WERI-Rb-1 (cell line): Measurements from ENCODE around the gene CD180.

Source experiments
- DNase-seq: peaks from one replicate; pipeline ENCODE4 v3.0.0-alpha.2; 2020
- H3K27ac ChIP-seq: fragments of 250-450 bp; sonication (Bioruptor Pico); 2 replicates; pipeline ENCODE4 v1.5.1; 2020; ENCODE audit warnings: mild to moderate bottlenecking, moderate library complexity
- H3K27me3 ChIP-seq: fragments of 250-450 bp; sonication (Bioruptor Pico); 2 replicates; pipeline ENCODE4 v1.5.1; 2021; ENCODE audit warnings: mild to moderate bottlenecking, low read depth, moderate library complexity; ENCODE audit not compliant: insufficient read depth, severe bottlenecking
- H3K36me3 ChIP-seq: fragments of 250-450 bp; sonication (Bioruptor Pico); 2 replicates; pipeline ENCODE4 v1.5.1; 2020; ENCODE audit warnings: mild to moderate bottlenecking, moderate library complexity
- H3K4me3 ChIP-seq: 2 replicates; pipeline ENCODE4 v1.5.1; 2011; ENCODE audit warnings: low read depth, mild to moderate bottlenecking, control low read depth, low read length
- H3K9me3 ChIP-seq: fragments of 250-450 bp; sonication (Bioruptor Pico); 2 replicates; pipeline ENCODE4 v1.5.1; 2021; ENCODE audit warnings: mild to moderate bottlenecking, moderate library complexity; ENCODE audit not compliant: severe bottlenecking
- TF ChIP-seq, protein P1 (sequence below): IDR thresholded peaks from 2 replicates; pipeline ENCODE4 v1.5.1; 2011; ENCODE audit warnings: low read depth, mild to moderate bottlenecking, control low read depth, inconsistent platforms, low read length

CD180 gene

DNA sequence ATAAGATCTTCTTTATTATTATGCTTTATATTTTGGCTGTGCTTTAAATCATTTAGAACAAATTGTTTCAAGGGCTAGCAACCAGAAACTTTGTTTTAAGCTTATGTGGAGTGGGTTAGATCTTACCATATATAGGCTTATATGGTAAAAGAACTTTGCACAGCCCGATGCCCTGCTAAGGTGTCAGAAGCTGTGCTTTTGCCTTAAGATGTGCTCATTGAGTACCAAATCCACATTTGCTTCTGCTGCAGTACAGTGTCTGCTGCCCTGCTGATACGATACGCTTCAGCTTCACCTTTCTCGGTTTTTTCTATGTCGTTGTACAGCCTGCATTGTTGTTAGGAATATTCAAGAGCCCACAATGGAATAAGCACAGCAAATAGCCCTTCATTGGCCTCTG lies 34.8 kb downstream of the CD180 start:
- H3K27ac ChIP-seq = no peak overlapping the region
- DNase-seq = no peak
- H3K36me3 ChIP-seq = no peaks in the 10 kb centered on the region
- H3K27me3 ChIP-seq = no peaks in the 10 kb centered on the region
- H3K4me3 ChIP-seq = no peak overlapping the region
- TF ChIP-seq, protein P1, sequence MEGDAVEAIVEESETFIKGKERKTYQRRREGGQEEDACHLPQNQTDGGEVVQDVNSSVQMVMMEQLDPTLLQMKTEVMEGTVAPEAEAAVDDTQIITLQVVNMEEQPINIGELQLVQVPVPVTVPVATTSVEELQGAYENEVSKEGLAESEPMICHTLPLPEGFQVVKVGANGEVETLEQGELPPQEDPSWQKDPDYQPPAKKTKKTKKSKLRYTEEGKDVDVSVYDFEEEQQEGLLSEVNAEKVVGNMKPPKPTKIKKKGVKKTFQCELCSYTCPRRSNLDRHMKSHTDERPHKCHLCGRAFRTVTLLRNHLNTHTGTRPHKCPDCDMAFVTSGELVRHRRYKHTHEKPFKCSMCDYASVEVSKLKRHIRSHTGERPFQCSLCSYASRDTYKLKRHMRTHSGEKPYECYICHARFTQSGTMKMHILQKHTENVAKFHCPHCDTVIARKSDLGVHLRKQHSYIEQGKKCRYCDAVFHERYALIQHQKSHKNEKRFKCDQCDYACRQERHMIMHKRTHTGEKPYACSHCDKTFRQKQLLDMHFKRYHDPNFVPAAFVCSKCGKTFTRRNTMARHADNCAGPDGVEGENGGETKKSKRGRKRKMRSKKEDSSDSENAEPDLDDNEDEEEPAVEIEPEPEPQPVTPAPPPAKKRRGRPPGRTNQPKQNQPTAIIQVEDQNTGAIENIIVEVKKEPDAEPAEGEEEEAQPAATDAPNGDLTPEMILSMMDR = no peak
- H3K9me3 ChIP-seq = no peaks in the 10 kb centered on the region

DNA sequence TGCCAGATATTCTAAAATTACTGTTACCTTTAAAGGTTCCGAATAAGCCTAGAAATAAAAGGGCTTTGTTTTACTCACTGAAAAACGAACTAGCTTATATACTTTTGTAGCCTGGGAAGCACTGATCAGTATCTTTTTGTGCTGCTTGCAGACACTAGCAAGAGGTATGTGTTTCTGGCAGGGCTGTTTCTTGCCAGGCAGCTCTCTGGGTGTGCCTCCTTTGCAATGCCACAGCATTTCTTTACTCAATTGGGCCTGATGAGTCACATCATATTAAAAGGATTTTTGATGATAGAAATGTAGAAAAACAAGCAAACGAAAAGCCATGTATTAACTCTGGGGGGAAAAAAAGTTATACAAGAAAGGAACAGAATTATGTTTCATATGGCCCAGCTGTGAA lies 35.6 kb downstream of the CD180 start:
- Histone ChIP-seq H3K27ac (no peak overlapping the region), H3K9me3 (no peaks in the 10 kb centered on the region), H3K36me3 (no peaks in the 10 kb centered on the region), H3K27me3 (no peaks in the 10 kb centered on the region), H3K4me3 (no peak overlapping the region)
- TF ChIP-seq, protein P1 = no peak
- no peak for DNase-seq

DNA sequence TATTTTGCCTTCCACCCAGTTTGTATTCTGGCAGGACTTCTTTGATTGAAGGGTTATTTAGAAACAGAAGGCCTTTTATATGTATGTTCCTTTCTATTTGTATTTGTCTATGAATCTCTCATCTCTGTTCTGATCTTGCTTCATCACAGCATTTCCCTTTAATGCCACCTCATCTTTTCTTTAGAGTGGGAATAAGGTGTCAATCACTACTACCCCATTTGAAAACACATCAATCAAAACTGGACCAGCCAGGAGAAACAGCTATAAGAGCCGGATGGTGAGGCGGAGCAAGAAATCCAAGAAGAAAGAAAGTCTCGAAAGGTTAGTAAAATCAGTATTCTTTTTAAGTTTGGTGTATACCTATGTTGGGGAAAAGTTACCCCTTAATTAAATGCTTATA lies 36.3 kb downstream of the CD180 start:
- no peaks in the 10 kb centered on the region for H3K9me3 ChIP-seq
- no peak overlapping the region for H3K27ac ChIP-seq
- no peak overlapping the region for H3K4me3 ChIP-seq
- no peak for DNase-seq
- no peaks in the 10 kb centered on the region for H3K36me3 ChIP-seq
- TF ChIP-seq, protein P1 = no peak
- H3K27me3 ChIP-seq = no peaks in the 10 kb centered on the region

DNA sequence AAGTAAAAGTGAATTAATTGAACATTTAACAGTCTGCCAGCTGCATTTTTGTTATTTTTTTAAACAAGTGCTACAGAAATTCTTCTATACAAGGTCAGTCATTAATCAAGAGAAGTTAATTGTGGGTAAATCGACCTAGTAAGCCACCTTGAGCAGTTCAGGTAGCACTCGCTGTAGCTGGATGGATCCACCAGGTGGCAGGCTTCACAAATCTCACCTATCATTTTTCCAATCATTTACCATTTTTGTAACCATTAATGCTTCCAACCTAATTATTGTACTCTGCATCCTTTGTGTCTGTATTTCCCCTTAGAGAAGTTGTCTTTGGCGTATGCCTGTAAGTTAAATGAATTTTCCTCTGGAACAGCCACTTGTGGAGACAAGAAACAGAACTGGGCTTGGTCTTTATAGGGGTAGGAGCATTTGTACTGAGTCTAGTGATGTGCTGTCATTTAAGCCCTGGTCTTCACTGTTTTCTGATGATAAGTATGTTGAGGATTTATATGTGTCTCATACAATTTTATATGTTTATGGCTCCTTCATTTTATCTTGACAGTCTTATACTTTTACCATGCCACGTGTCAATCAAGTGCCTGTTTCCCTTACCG lies 39.5 kb downstream of the CD180 start:
- H3K9me3 ChIP-seq = no peaks in the 10 kb centered on the region
- H3K4me3 ChIP-seq = no peak overlapping the region
- H3K27me3 ChIP-seq = no peaks in the 10 kb centered on the region
- DNase-seq = peak; percentile 32
- no peak overlapping the region for H3K27ac ChIP-seq
- TF ChIP-seq, protein P1 = peak; percentile 74
- H3K36me3 ChIP-seq = no peaks in the 10 kb centered on the region

DNA sequence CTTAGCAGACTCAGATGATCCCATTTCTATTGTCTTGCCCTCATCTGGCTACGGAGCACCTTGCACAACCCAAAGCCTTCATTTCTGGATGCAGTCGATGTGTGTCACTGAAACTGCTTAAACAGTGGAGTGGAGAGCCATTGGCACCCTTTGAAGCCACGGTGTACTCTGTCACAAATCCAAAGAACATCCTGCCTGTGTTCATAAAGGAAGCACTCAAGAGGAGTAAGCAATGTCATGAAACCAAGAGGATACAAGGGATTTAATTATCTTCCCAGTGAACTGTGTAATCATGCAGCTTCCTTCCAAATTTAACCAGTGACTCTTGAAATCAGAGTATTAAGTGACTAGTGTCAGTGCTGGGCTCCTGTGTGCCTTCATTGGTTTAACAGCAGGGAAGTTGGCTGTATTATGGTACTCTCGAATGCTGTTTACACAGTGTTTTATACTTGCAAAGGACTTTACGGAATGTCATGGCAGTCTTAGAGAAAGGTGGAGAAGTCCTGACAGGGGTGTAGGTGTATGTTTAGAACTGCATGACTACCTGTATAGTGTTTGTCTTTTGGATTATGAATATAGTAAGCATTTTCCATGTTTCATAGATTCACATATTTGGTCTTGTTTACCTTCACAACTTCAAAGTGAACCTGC lies 41.9 kb downstream of the CD180 start:
- H3K27me3 ChIP-seq = no peaks in the 10 kb centered on the region
- DNase-seq = no peak
- no peaks in the 10 kb centered on the region for H3K36me3 ChIP-seq

More for the DNA sequence above, 41.9 kb downstream of the CD180 start:
- TF ChIP-seq, protein P1 = no peak
- H3K27ac ChIP-seq = no peak overlapping the region
- no peaks in the 10 kb centered on the region for H3K9me3 ChIP-seq
- no peak overlapping the region for H3K4me3 ChIP-seq
